GM18517 (cell line): Measurements from ENCODE around the gene CNTN1.
"Not testable (repeated sequence)": the region's sequence is repeated elsewhere in the genome, so short reads cannot be mapped to it uniquely, and the experiment has no call there.

ENCODE experiments used
- ATAC-seq: cut with Tn5 transposase; IDR thresholded peaks from one replicate; pipeline ENCODE4 v1.9.1; 2021; ENCODE audit warnings: mild to moderate bottlenecking, moderate library complexity; ENCODE audit not compliant: unreplicated experiment

Gene CNTN1

GRCh38 chr12:40697566-40698259, 5.5 kb downstream of the CNTN1 start:
- no peak for ATAC-seq

- ATAC-seq, result no peak
Observed at GRCh38 chr12:40701756-40702155, 9.5 kb downstream of the CNTN1 start.

GRCh38 chr12:40711121-40711520, 18.9 kb downstream of the CNTN1 start:
- ATAC-seq, result no peak

- ATAC-seq, result no peak
Observed at GRCh38 chr12:40714636-40715035, 22.4 kb downstream of the CNTN1 start.

GRCh38 chr12:40716037-40716436, 23.8 kb downstream of the CNTN1 start:
- no peak for ATAC-seq

GRCh38 chr12:40717576-40717975, 25.3 kb downstream of the CNTN1 start:
- ATAC-seq, result no peak

GRCh38 chr12:40718878-40719372, 26.7 kb downstream of the CNTN1 start:
- ATAC-seq, result no peak

GRCh38 chr12:40723001-40723400, 30.8 kb downstream of the CNTN1 start:
- no peak for ATAC-seq

GRCh38 chr12:40726366-40726765, 34.1 kb downstream of the CNTN1 start:
- no peak for ATAC-seq

- ATAC-seq, result no peak
Observed at GRCh38 chr12:40727774-40728483, 35.7 kb downstream of the CNTN1 start.

GRCh38 chr12:40730281-40730680, 38.0 kb downstream of the CNTN1 start:
- ATAC-seq, result no peak

GRCh38 chr12:40733871-40734270, 41.6 kb downstream of the CNTN1 start:
- ATAC-seq, result no peak

GRCh38 chr12:40734276-40734675, 42.0 kb downstream of the CNTN1 start:
- no peak for ATAC-seq

- ATAC-seq, result no peak
Observed at GRCh38 chr12:40735551-40736230, 43.5 kb downstream of the CNTN1 start.

GRCh38 chr12:40737416-40737815, 45.2 kb downstream of the CNTN1 start:
- not testable (repeated sequence) for ATAC-seq

GRCh38 chr12:40738856-40739255, 46.6 kb downstream of the CNTN1 start:
- ATAC-seq, result no peak

- ATAC-seq, result no peak
Observed at GRCh38 chr12:40742041-40742440, 49.8 kb downstream of the CNTN1 start.

GRCh38 chr12:40745386-40745785, 53.1 kb downstream of the CNTN1 start:
- ATAC-seq, result no peak

GRCh38 chr12:40749863-40750262, 57.6 kb downstream of the CNTN1 start:
- no peak for ATAC-seq

- no peak for ATAC-seq
Observed at GRCh38 chr12:40752011-40752410, 59.8 kb downstream of the CNTN1 start.

GRCh38 chr12:40760821-40761220, 68.6 kb downstream of the CNTN1 start:
- no peak for ATAC-seq

- ATAC-seq, result no peak
Observed at GRCh38 chr12:40762072-40762471, 69.8 kb downstream of the CNTN1 start.
